K562 (cell line): ENCODE data around the gene SPINT1. TPM values are rescaled to one million over a fixed set of nuclear protein-coding genes. Genes with fewer than 3 reads are reported as not detected.

Experiments used
- CCNT2 ChIP-seq: IDR thresholded peaks from 2 replicates; pipeline ENCODE4 v1.6.1; 2011; ENCODE audit warnings: borderline replicate concordance, low read depth, mild to moderate bottlenecking, moderate library complexity, mixed read lengths, low read length; ENCODE audit not compliant: insufficient read length; ENCODE audit errors: extremely low read depth
- CREB1 ChIP-seq, 2 experiments: sonication (generic) in 1 of 2; formaldehyde crosslinking in 1 of 2; IDR thresholded peaks; 2 replicates each; pipeline versions ENCODE4 v1.6.1 to v1.8.0; 2012 to 2022; ENCODE audit warnings: inconsistent platforms in 1 of 2, mild to moderate bottlenecking in 1 of 2, missing genetic modification reagents in 1 of 2, moderate library complexity in 1 of 2
- CXXC5 ChIP-seq: fragments of 250-450 bp; sonication (Bioruptor Pico); IDR thresholded peaks from 2 replicates; pipeline ENCODE4 v1.8.0; 2022; ENCODE audit warnings: inconsistent platforms, mild to moderate bottlenecking, moderate library complexity
- ESRRA ChIP-seq: fragments of 450-650 bp; IDR thresholded peaks from 2 replicates; pipeline ENCODE4 v1.6.1; 2014; ENCODE audit warnings: low read depth, mild to moderate bottlenecking, moderate library complexity, borderline replicate concordance
- FOXJ3 ChIP-seq: sonication (generic); formaldehyde crosslinking; IDR thresholded peaks from 2 replicates; pipeline ENCODE4 v1.4.0; 2020; ENCODE audit warnings: mild to moderate bottlenecking, missing genetic modification reagents
- GABPB1 ChIP-seq: sonication (generic); formaldehyde crosslinking; IDR thresholded peaks from 2 replicates; pipeline ENCODE4 v1.8.0; 2022; ENCODE audit warnings: mild to moderate bottlenecking, missing genetic modification reagents
- HMGN3 ChIP-seq: IDR thresholded peaks from 2 replicates; pipeline ENCODE4 v1.6.1; 2011; ENCODE audit warnings: borderline replicate concordance, low read depth, mild to moderate bottlenecking, mixed read lengths, low read length; ENCODE audit not compliant: insufficient read length; ENCODE audit errors: extremely low read depth
- JUN ChIP-seq, 2 experiments: sonication (generic) in 1 of 2; formaldehyde crosslinking in 1 of 2; IDR thresholded peaks; 2 replicates each; pipeline versions ENCODE4 v1.6.1 to v1.8.0; 2012 to 2022; ENCODE audit warnings: borderline replicate concordance in 2 of 2, mild to moderate bottlenecking in 2 of 2, improper control_type of control experiment in 1 of 2, low read depth in 1 of 2, low read length in 1 of 2, missing genetic modification reagents in 1 of 2
- JUND ChIP-seq, 2 experiments: IDR thresholded peaks; 2 replicates in 1 of 2; 3 replicates in 1 of 2; pipeline ENCODE4 v1.6.1; 2011; ENCODE audit warnings: borderline replicate concordance in 2 of 2, low read depth in 2 of 2, low read length in 2 of 2, improper control_type of control experiment in 1 of 2, missing biosample characterization in 1 of 2, missing genetic modification characterization in 1 of 2, missing genetic modification reagents in 1 of 2
- KAT7 ChIP-seq: sonication (generic); formaldehyde crosslinking; IDR thresholded peaks from 2 replicates; pipeline ENCODE4 v1.8.0; 2022; ENCODE audit warnings: missing genetic modification reagents, mild to moderate bottlenecking, borderline replicate concordance
- MBD1 ChIP-seq: fragments of 250-450 bp; sonication (Bioruptor Pico); IDR thresholded peaks from 2 replicates; pipeline ENCODE4 v1.8.0; 2022; ENCODE audit warnings: inconsistent platforms
- MEIS2 ChIP-seq: fragments of 450-650 bp; IDR thresholded peaks from 2 replicates; pipeline ENCODE4 v1.6.1; 2014; ENCODE audit warnings: mild to moderate bottlenecking; ENCODE audit not compliant: partially characterized antibody
- MYC ChIP-seq, 2 experiments: fragments of 250-450 bp in 1 of 2; sonication (Bioruptor Pico) in 1 of 2; IDR thresholded peaks; 2 replicates each; pipeline versions ENCODE4 v1.5.1 to v1.6.1; 2012 to 2021; ENCODE audit warnings: low read depth in 2 of 2, borderline replicate concordance in 1 of 2, improper control_type of control experiment in 1 of 2, low read length in 1 of 2, mild to moderate bottlenecking in 1 of 2, moderate library complexity in 1 of 2
- PHF8 ChIP-seq: fragments of 200-600 bp; sonication (generic); IDR thresholded peaks from 2 replicates; pipeline ENCODE4 v1.6.1; 2012; ENCODE audit warnings: mixed run types, mild to moderate bottlenecking, inconsistent platforms, low read length, moderate library complexity, borderline replicate concordance
- RB1 ChIP-seq: fragments of 450-650 bp; IDR thresholded peaks from 2 replicates; pipeline ENCODE4 v1.6.1; 2017; ENCODE audit warnings: low read depth, mild to moderate bottlenecking
- SOX6 ChIP-seq: fragments of 450-650 bp; IDR thresholded peaks from 2 replicates; pipeline ENCODE4 v1.6.1; 2014; ENCODE audit warnings: mild to moderate bottlenecking
- TBP ChIP-seq: optimal IDR thresholded peaks from 2 replicates; pipeline ENCODE3; 2011; ENCODE audit warnings: low read depth, low read length, improper control_type of control experiment
- ZNF592 ChIP-seq: fragments of 450-650 bp; IDR thresholded peaks from 2 replicates; pipeline ENCODE4 v1.6.1; 2017; ENCODE audit warnings: antibody characterized with exemption, mild to moderate bottlenecking
- polyA plus RNA-seq, 8 experiments: library from polyadenylated mRNA; depleted of rRNA in 4 of 8; stranded (reverse) in 5 of 8; unstranded in 3 of 8; fragments of >200 nt; fragmentation: Nextera tagmentation in 2 of 8; fragmentation: Illumina TruSeq in 1 of 8; extraction: Ambion mirVana in 2 of 8; extraction: Trizol in 1 of 8; gene quantifications; 2 replicates each; pipeline versions ENCODE4 v1.2.1 to v1.2.3, GENCODE V29; 2011 to 2014; ENCODE audit warnings: inconsistent platforms in 1 of 8, missing spikeins in 1 of 8
- total RNA-seq, 7 experiments: library from RNA; depleted of rRNA in 6 of 7; stranded (reverse); fragments of >200 nt in 6 of 7; fragmentation: Illumina TruSeq in 2 of 7; extraction: Trizol in 2 of 7; gene quantifications; 2 replicates each; pipeline versions ENCODE4 v1.2.1 to v1.2.3, GENCODE V29; 2011 to 2021; ENCODE audit warnings: low replicate concordance in 1 of 7

Gene SPINT1
- total and polyA plus RNA-seq, 9 of the 15 experiments (the other 6 are each of a cell fraction or from before 2014, with no cell fraction given) = 0.78 to 4.5 (median 1.5) TPM

GRCh38 chr15:40873694-40874561 lies 30.1 kb downstream of the SPINT1 start, which contains the start of gene RHOV (continued):
- TF ChIP-seq MBD1 (CRISPR knock-in tag) (no peak), RB1 (peak; percentile 75), PHF8 (peak; percentile 52; the same call in 1 of the 2 replicates), CREB1 (IDR thresholded peaks at IDR 0.05) (no peak), CREB1 (CRISPR knock-in tag; IDR thresholded peaks at IDR 0.05) (peak; percentile 45; the same call in 1 of the 2 replicates), FOXJ3 (CRISPR knock-in tag) (no peak), KAT7 (peak; percentile 72; the same call in 1 of the 2 replicates), MEIS2 (peak; percentile 80), JUND (IDR thresholded peaks at IDR 0.05; ENCODE audit: borderline replicate concordance, low read depth, low read length) (peak; percentile 34; the same call in 1 of the 2 replicates), JUND (tag; IDR thresholded peaks at IDR 0.05; ENCODE audit: borderline replicate concordance, low read depth, low read length) (no peak; the same call in 2 of the 3 replicates), ESRRA (peak; percentile 37; the same call in 1 of the 2 replicates), ZNF592 (0 out of 2 replicates have a peak, but pooled peaks have one; percentile 35), SOX6 (peak; percentile 37; the same call in 1 of the 2 replicates), JUN (IDR thresholded peaks at IDR 0.05; ENCODE audit: borderline replicate concordance, low read depth, low read length) (0 out of 2 replicates have a peak, but pooled peaks have one; percentile 3), JUN (CRISPR knock-in tag; IDR thresholded peaks at IDR 0.05; ENCODE audit: borderline replicate concordance) (no peak), HMGN3 (peak; percentile 13), TBP (peak; percentile 80), CCNT2 (peak; percentile 67), GABPB1 (CRISPR knock-in tag) (peak; percentile 63; the same call in 1 of the 2 replicates), CXXC5 (CRISPR knock-in tag) (peak; percentile 68), MYC (IDR thresholded peaks at IDR 0.05; ENCODE audit: low read depth, low read length) (peak; percentile 74), MYC (CRISPR knock-in tag; IDR thresholded peaks at IDR 0.05; ENCODE audit: borderline replicate concordance, low read depth) (no peak)
